Immature natural killer cell (primary cell): ENCODE data around the gene LOXL3. TPM values are rescaled to one million over a fixed set of nuclear protein-coding genes. Genes with fewer than 3 reads are reported as not detected.
A peak's percentile ranks its signal among the peaks of the same experiment; 100 is the strongest.

ENCODE experiments used
- DNase-seq, 3 donors: peaks; one replicate each; pipeline ENCODE4 v3.0.0; 2022; ENCODE audit warnings: mixed read lengths in 1 of 3
- H3K27ac Mint-ChIP-seq, 6 donors: one replicate each; pipeline ENCODE4 v1.8.0; 2020; ENCODE audit warnings: mixed read lengths in 6 of 6, mild to moderate bottlenecking in 5 of 6, inconsistent platforms in 4 of 6, moderate library complexity in 3 of 6
- H3K27me3 Mint-ChIP-seq, 3 donors: one replicate each; pipeline ENCODE4 v1.8.0; 2020 to 2021; ENCODE audit warnings: low read depth in 3 of 3, mild to moderate bottlenecking in 3 of 3, mixed read lengths in 3 of 3, moderate library complexity in 3 of 3, inconsistent platforms in 1 of 3
- H3K36me3 Mint-ChIP-seq, 3 donors: one replicate each; pipeline ENCODE4 v1.8.0; 2020; ENCODE audit warnings: mixed read lengths in 3 of 3, inconsistent platforms in 2 of 3, mild to moderate bottlenecking in 2 of 3
- H3K4me1 Mint-ChIP-seq, 2 donors: one replicate each; pipeline ENCODE4 v1.8.0; 2020; ENCODE audit warnings: inconsistent platforms in 2 of 2, mild to moderate bottlenecking in 2 of 2, mixed read lengths in 2 of 2, moderate library complexity in 1 of 2
- H3K4me3 Mint-ChIP-seq, 5 donors: one replicate each; pipeline ENCODE4 v1.8.0; 2020; ENCODE audit warnings: mild to moderate bottlenecking in 5 of 5, mixed read lengths in 5 of 5, inconsistent platforms in 3 of 5, moderate library complexity in 3 of 5
- H3K9me3 Mint-ChIP-seq, 6 donors: one replicate each; pipeline ENCODE4 v1.8.0; 2020; ENCODE audit warnings: mild to moderate bottlenecking in 6 of 6, mixed read lengths in 6 of 6, inconsistent platforms in 4 of 6, moderate library complexity in 3 of 6
- polyA plus RNA-seq, 3 donors: library from polyadenylated mRNA; unstranded; fragments of 300-500 nt; fragmentation: Illumina TruSeq; gene quantifications; one replicate each; pipeline ENCODE4 v1.2.3, GENCODE V29; 2021

The LOXL3 gene
- polyA plus RNA-seq, 3 donors from 2014 or later = 0.19 to 0.22 TPM; not detected in 1

GRCh38 chr2:74524955-74525716 lies 28.6 kb downstream of the LOXL3 start:
- no peak overlapping the region for H3K4me3 Mint-ChIP-seq
- no peaks in the 10 kb centered on the region for H3K9me3 Mint-ChIP-seq
- H3K27ac Mint-ChIP-seq = no peak overlapping the region
- peaks cover 12 to 19% (median 19%) of the 10 kb centered on the region in 3 donors for H3K36me3 Mint-ChIP-seq
- peaks cover 19 to 25% of the 10 kb centered on the region in 2 donors for H3K4me1 Mint-ChIP-seq
- DNase-seq = no peak
- H3K27me3 Mint-ChIP-seq = peaks cover 5 to 19% (median 11%) of the 10 kb centered on the region in 3 donors

GRCh38 chr2:74524005-74524404 lies 29.7 kb downstream of the LOXL3 start:
- DNase-seq = no peak
- peaks cover 17 to 20% of the 10 kb centered on the region in 2 donors for H3K4me1 Mint-ChIP-seq
- H3K4me3 Mint-ChIP-seq = no peak overlapping the region
- H3K27ac Mint-ChIP-seq = no peak overlapping the region
- peaks cover 4 to 15% (median 8%) of the 10 kb centered on the region in 3 donors for H3K27me3 Mint-ChIP-seq
- H3K9me3 Mint-ChIP-seq = no peaks in the 10 kb centered on the region
- H3K36me3 Mint-ChIP-seq = peaks cover 12 to 21% (median 19%) of the 10 kb centered on the region in 3 donors

- peaks cover 12 to 14% (median 14%) of the 10 kb centered on the region in 3 donors for H3K27me3 Mint-ChIP-seq
- peaks cover 2 to 7% of the 10 kb centered on the region in 2 donors for H3K4me1 Mint-ChIP-seq
- no peak for DNase-seq
- H3K4me3 Mint-ChIP-seq = no peak overlapping the region
- H3K9me3 Mint-ChIP-seq = no peaks in the 10 kb centered on the region
- no peak overlapping the region for H3K27ac Mint-ChIP-seq
- peaks cover 12 to 21% (median 14%) of the 10 kb centered on the region in 3 donors for H3K36me3 Mint-ChIP-seq
Observed at GRCh38 chr2:74522516-74522915, 31.2 kb downstream of the LOXL3 start.

GRCh38 chr2:74516650-74517049 lies 37.1 kb downstream of the LOXL3 start:
- H3K27me3 Mint-ChIP-seq = peaks cover 37 to 39% (median 38%) of the 10 kb centered on the region in 3 donors
- peaks cover 0 to 6% (median 0%) of the 10 kb centered on the region in 3 donors for H3K36me3 Mint-ChIP-seq
- no peak for DNase-seq
- H3K9me3 Mint-ChIP-seq = peaks cover 0 to 4% (median 0%) of the 10 kb centered on the region in 6 donors
- peaks cover 16 to 19% of the 10 kb centered on the region in 2 donors for H3K4me1 Mint-ChIP-seq
- peak overlapping the region; percentile 71 to 84 (median 73) for H3K4me3 Mint-ChIP-seq
- no peak overlapping the region for H3K27ac Mint-ChIP-seq

GRCh38 chr2:74515981-74516633 lies 37.6 kb downstream of the LOXL3 start:
- peak overlapping the region; percentile 71 to 84 (median 73) for H3K4me3 Mint-ChIP-seq
- peaks cover 16 to 19% of the 10 kb centered on the region in 2 donors for H3K4me1 Mint-ChIP-seq
- peak; percentile 62 to 71 (median 68) for DNase-seq
- peaks cover 0 to 6% (median 0%) of the 10 kb centered on the region in 3 donors for H3K36me3 Mint-ChIP-seq
- H3K27ac Mint-ChIP-seq = no peak overlapping the region
- peaks cover 39 to 42% (median 39%) of the 10 kb centered on the region in 3 donors for H3K27me3 Mint-ChIP-seq
- peaks cover 0 to 4% (median 0%) of the 10 kb centered on the region in 6 donors for H3K9me3 Mint-ChIP-seq

GRCh38 chr2:74515271-74515980 lies 38.3 kb downstream of the LOXL3 start:
- H3K27me3 Mint-ChIP-seq = peaks cover 40 to 42% (median 41%) of the 10 kb centered on the region in 3 donors
- peaks cover 0 to 5% (median 0%) of the 10 kb centered on the region in 3 donors for H3K36me3 Mint-ChIP-seq
- peak overlapping the region; percentile 18 to 72 (median 69) for H3K4me3 Mint-ChIP-seq
- peaks cover 0 to 4% (median 0%) of the 10 kb centered on the region in 6 donors for H3K9me3 Mint-ChIP-seq
- DNase-seq = no peak
- peaks cover 16 to 19% of the 10 kb centered on the region in 2 donors for H3K4me1 Mint-ChIP-seq
- no peak overlapping the region for H3K27ac Mint-ChIP-seq

GRCh38 chr2:74514368-74515270 lies 39.1 kb downstream of the LOXL3 start, which contains the start of gene TLX2:
TLX2 (plus strand) TSS chr2:74514450; CDS start chr2:74514807, 357 bp downstream.
- Mint-ChIP-seq H3K9me3 (peaks cover 0 to 4% (median 0%) of the 10 kb centered on the region in 6 donors), H3K4me1 (peaks cover 16 to 19% of the 10 kb centered on the region in 2 donors), H3K36me3 (no peaks in the 10 kb centered on the region), H3K4me3 (peak within 1 kb of the TSS; percentile 18 to 72 (median 25)), H3K27ac (no peak within 1 kb of the TSS), H3K27me3 (peaks cover 38 to 42% (median 42%) of the 10 kb centered on the region in 3 donors)
- no peak for DNase-seq

- Mint-ChIP-seq H3K27ac (no peak overlapping the region), H3K4me3 (peak overlapping the region in 2 of 5 donors; percentile 21 to 30), H3K9me3 (peaks cover 0 to 4% (median 0%) of the 10 kb centered on the region in 6 donors), H3K36me3 (no peaks in the 10 kb centered on the region), H3K27me3 (peaks cover 32 to 42% (median 42%) of the 10 kb centered on the region in 3 donors), H3K4me1 (peaks cover 16 to 19% of the 10 kb centered on the region in 2 donors)
- DNase-seq = no peak
Observed at GRCh38 chr2:74513605-74514367, 40.0 kb downstream of the LOXL3 start.

- Mint-ChIP-seq H3K4me3 (peak overlapping the region in 1 of 5 donors; percentile 23), H3K4me1 (peaks cover 24 to 27% of the 10 kb centered on the region in 2 donors), H3K36me3 (no peaks in the 10 kb centered on the region), H3K9me3 (peaks cover 0 to 4% (median 0%) of the 10 kb centered on the region in 6 donors), H3K27me3 (peaks cover 29 to 45% (median 35%) of the 10 kb centered on the region in 3 donors), H3K27ac (no peak overlapping the region)
- no peak for DNase-seq
Observed at GRCh38 chr2:74512744-74513604, 40.8 kb downstream of the LOXL3 start.

- peaks cover 34 to 37% of the 10 kb centered on the region in 2 donors for H3K4me1 Mint-ChIP-seq
- peaks cover 0 to 2% (median 0%) of the 10 kb centered on the region in 6 donors for H3K9me3 Mint-ChIP-seq
- no peak overlapping the region for H3K4me3 Mint-ChIP-seq
- H3K27ac Mint-ChIP-seq = no peak overlapping the region
- peaks cover 29 to 47% (median 29%) of the 10 kb centered on the region in 3 donors for H3K27me3 Mint-ChIP-seq
- peaks cover 3 to 5% (median 4%) of the 10 kb centered on the region in 3 donors for H3K36me3 Mint-ChIP-seq
- DNase-seq = no peak
Observed at GRCh38 chr2:74511104-74511989, 42.4 kb downstream of the LOXL3 start.
